MM.1S (cell line): ENCODE measurements around the gene ZBTB7B.

ENCODE experiments used
- EZH2 ChIP-seq: fragments of 300-600 bp; sonication (generic); optimal IDR thresholded peaks from 2 replicates; pipeline ENCODE3; 2017; ENCODE audit warnings: low read depth, mild to moderate bottlenecking, antibody characterized with exemption, low read length, mixed read lengths
- EZH2phosphoT487 ChIP-seq: fragments of 300-600 bp; sonication (generic); IDR thresholded peaks from 2 replicates; pipeline ENCODE4 v1.6.1; 2018; ENCODE audit warnings: antibody characterized with exemption, low read length
- TF ChIP-seq, protein P1 (sequence below): fragments of 300-600 bp; sonication (generic); IDR thresholded peaks from 2 replicates; pipeline ENCODE4 v1.5.1; 2016; ENCODE audit warnings: antibody characterized with exemption, low read length, mixed read lengths

DNA sequence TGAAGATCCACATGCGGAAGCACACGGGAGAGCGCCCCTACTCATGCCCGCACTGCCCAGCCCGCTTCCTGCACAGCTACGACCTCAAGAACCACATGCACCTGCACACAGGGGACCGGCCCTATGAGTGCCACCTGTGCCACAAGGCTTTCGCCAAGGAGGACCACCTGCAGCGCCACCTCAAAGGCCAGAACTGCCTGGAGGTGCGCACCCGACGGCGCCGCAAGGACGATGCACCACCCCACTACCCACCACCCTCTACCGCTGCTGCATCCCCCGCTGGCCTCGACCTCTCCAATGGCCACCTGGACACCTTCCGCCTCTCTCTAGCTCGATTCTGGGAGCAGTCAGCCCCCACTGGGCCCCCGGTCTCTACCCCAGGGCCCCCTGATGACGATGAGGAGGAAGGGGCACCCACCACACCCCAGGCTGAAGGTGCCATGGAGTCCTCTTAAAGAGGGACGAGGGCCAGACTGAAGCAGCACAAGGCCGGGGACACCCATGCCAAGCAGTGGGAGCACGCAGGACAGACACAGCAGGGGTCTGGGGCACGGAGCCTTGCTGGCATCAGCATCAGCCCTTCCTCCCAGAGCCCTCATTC lies 13.7 kb downstream of the ZBTB7B start:
- TF ChIP-seq, protein P1, sequence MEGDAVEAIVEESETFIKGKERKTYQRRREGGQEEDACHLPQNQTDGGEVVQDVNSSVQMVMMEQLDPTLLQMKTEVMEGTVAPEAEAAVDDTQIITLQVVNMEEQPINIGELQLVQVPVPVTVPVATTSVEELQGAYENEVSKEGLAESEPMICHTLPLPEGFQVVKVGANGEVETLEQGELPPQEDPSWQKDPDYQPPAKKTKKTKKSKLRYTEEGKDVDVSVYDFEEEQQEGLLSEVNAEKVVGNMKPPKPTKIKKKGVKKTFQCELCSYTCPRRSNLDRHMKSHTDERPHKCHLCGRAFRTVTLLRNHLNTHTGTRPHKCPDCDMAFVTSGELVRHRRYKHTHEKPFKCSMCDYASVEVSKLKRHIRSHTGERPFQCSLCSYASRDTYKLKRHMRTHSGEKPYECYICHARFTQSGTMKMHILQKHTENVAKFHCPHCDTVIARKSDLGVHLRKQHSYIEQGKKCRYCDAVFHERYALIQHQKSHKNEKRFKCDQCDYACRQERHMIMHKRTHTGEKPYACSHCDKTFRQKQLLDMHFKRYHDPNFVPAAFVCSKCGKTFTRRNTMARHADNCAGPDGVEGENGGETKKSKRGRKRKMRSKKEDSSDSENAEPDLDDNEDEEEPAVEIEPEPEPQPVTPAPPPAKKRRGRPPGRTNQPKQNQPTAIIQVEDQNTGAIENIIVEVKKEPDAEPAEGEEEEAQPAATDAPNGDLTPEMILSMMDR, result peak; percentile 32
- TF ChIP-seq EZH2phosphoT487 (no peak), EZH2 (no peak)
